Vagina (tissue), 2 donors: ENCODE measurements around the gene PHLDB2. TPM values are rescaled to one million over a fixed set of nuclear protein-coding genes. Genes with fewer than 3 reads are reported as not detected.

Experiments used
- DNase-seq, 2 donors: peaks; one replicate each; pipeline ENCODE4 v3.0.0-alpha.2; 2017; ENCODE audit errors: extremely low spot score in 2 of 2
- H3K27ac ChIP-seq: fragments of 200-600 bp; sonication (generic); one replicate; pipeline ENCODE4 v1.5.1; 2019
- H3K27me3 ChIP-seq: fragments of 200-600 bp; sonication (generic); one replicate; pipeline ENCODE4 v1.5.1; 2019
- H3K36me3 ChIP-seq, 2 donors: fragments of 200-600 bp; sonication (generic); one replicate each; pipeline ENCODE4 v1.5.1; 2017 to 2019
- H3K4me1 ChIP-seq: fragments of 200-600 bp; sonication (generic); one replicate; pipeline ENCODE4 v1.5.1; 2019
- H3K4me3 ChIP-seq, 2 donors: fragments of 200-600 bp; sonication (generic); 1 replicate in 1 of 2; 2 replicates in 1 of 2; pipeline ENCODE4 v1.5.1; 2016 to 2019
- H3K9me3 ChIP-seq: fragments of 200-600 bp; sonication (generic); one replicate; pipeline ENCODE4 v1.5.1; 2019
- POLR2A ChIP-seq, 2 donors: fragments of 450-650 bp; IDR thresholded peaks; one replicate each; pipeline ENCODE4 v1.6.1; 2017; ENCODE audit warnings: antibody characterized with exemption in 2 of 2, mild to moderate bottlenecking in 2 of 2, moderate library complexity in 2 of 2
- POLR2AphosphoS5 ChIP-seq, 2 donors: sonication (generic); formaldehyde crosslinking; IDR thresholded peaks; one replicate each; pipeline ENCODE4 v1.9.0; 2017; ENCODE audit warnings: antibody characterized with exemption in 2 of 2, mild to moderate bottlenecking in 2 of 2, low read depth in 1 of 2; ENCODE audit not compliant: insufficient read depth in 1 of 2
- intact Hi-C: fragments of 100-400 bp; cut with DNase I; formaldehyde crosslinking; loops from one replicate; pipeline ENCODE4 v1.15.1; 2023
- total RNA-seq: library from RNA; depleted of rRNA; stranded (reverse); fragments of >200 nt; gene quantifications from one replicate; pipeline ENCODE4 v1.2.3, GENCODE V29; 2016
- TF ChIP-seq, protein P1 (sequence below), 3 experiments: fragments of 450-650 bp in 2 of 3; fragments of 200-600 bp in 1 of 3; sonication (generic) in 1 of 3; IDR thresholded peaks; one replicate each; pipeline ENCODE4 v1.5.1; 2017 to 2019; ENCODE audit warnings: antibody characterized with exemption in 3 of 3, mild to moderate bottlenecking in 2 of 3, moderate library complexity in 2 of 3

PHLDB2 gene
- total RNA-seq, 1 donor from 2014 or later, result 66.8 TPM

DNA sequence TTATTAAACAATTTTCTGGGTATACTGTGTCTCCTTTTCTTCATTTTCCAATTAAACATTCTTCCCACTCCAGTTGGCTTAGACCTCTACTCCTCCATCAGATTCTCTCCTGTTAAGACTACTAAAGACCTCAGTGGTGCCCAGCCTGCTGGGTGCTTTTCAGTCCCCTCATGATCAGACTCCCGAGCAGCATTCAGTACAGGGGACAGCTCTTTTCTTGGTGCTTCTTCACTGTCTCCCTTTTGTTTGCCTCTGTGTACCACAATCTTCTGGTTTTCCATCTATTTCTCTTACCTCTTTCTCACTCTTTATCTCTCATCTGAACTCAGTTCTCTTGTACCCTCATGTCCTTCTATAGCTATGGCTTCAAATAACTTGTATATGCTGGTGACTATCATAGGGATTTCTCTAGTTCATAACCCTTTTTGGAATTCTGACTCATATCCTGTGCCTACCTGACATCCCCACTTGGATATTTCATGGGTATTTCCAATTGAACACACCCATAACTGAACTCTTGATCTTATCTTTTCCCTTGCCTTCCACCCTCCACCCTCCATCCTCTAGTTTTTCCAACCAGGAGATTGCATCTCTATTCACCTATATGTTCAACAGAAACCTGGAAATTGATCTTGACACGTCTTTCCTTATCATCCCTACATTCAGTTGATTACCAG lies 64.2 kb downstream of the PHLDB2 start:
- Histone ChIP-seq H3K4me1 (peaks cover 9% of the 10 kb centered on the region), H3K4me3 (no peak overlapping the region), H3K27me3 (no peaks in the 10 kb centered on the region), H3K9me3 (no peaks in the 10 kb centered on the region), H3K36me3 (peaks cover 0 to 33% of the 10 kb centered on the region in 2 donors), H3K27ac (no peak overlapping the region)
- TF ChIP-seq POLR2A (IDR thresholded peaks at IDR 0.05) (no peak), POLR2AphosphoS5 (IDR thresholded peaks at IDR 0.05; ENCODE audit: insufficient read depth in 1 of 2, low read depth in 1 of 2) (no peak)
- TF ChIP-seq, protein P1, sequence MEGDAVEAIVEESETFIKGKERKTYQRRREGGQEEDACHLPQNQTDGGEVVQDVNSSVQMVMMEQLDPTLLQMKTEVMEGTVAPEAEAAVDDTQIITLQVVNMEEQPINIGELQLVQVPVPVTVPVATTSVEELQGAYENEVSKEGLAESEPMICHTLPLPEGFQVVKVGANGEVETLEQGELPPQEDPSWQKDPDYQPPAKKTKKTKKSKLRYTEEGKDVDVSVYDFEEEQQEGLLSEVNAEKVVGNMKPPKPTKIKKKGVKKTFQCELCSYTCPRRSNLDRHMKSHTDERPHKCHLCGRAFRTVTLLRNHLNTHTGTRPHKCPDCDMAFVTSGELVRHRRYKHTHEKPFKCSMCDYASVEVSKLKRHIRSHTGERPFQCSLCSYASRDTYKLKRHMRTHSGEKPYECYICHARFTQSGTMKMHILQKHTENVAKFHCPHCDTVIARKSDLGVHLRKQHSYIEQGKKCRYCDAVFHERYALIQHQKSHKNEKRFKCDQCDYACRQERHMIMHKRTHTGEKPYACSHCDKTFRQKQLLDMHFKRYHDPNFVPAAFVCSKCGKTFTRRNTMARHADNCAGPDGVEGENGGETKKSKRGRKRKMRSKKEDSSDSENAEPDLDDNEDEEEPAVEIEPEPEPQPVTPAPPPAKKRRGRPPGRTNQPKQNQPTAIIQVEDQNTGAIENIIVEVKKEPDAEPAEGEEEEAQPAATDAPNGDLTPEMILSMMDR (IDR thresholded peaks at IDR 0.05), result no peak
- no peak for DNase-seq
- intact Hi-C loops, result no loop called here

DNA sequence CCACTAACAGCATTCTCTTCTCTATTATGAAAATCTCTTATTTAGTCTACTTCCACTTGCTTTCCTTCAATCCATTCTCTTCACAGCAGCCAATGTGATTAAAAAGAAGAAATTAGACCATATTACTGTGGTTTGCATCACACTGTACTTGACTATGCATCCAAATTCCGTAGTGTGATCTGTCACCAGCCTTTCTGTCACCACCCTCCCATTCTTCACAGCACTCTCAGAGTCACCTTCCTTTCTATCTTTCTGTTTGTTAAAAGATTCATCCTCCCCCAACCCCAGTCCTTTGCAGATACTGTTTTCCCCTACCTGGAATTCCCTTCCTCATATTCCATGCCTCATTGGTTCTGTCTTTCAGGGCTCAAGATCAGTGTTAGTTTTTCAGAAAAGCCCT lies 64.7 kb downstream of the PHLDB2 start:
- no peak overlapping the region for H3K4me3 ChIP-seq
- no peaks in the 10 kb centered on the region for H3K9me3 ChIP-seq
- DNase-seq, result no peak
- peaks cover 9% of the 10 kb centered on the region for H3K4me1 ChIP-seq
- peaks cover 0 to 27% of the 10 kb centered on the region in 2 donors for H3K36me3 ChIP-seq
- intact Hi-C loops, result no loop called here
- no peak overlapping the region for H3K27ac ChIP-seq
- H3K27me3 ChIP-seq, result no peaks in the 10 kb centered on the region
- no peak for TF ChIP-seq POLR2AphosphoS5 (IDR thresholded peaks at IDR 0.05; ENCODE audit: insufficient read depth in 1 of 2, low read depth in 1 of 2)
- TF ChIP-seq, protein P1 (IDR thresholded peaks at IDR 0.05), result no peak
- no peak for TF ChIP-seq POLR2A (IDR thresholded peaks at IDR 0.05)

DNA sequence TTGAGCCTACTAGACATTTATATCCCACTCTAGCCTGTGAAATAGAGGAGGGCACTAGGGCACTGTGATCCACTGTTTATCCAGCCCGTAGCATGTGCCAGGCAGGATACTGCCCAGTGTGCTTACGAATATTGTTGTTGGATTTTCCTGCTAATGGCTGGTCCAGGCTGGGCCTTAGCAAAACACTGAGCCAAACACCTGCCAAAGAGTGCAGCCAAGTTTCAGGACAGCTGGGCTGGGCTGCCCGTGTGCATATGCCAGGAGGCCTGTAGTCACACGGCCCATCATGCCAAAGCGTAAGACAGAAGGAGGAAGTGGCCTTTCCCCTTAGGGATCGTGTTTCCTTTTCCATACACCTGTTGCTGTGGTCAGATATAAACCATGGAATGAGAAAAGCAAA lies 65.2 kb downstream of the PHLDB2 start:
- TF ChIP-seq, protein P1 (IDR thresholded peaks at IDR 0.05), result no peak
- peak; percentile 74 to 83 for TF ChIP-seq POLR2AphosphoS5 (IDR thresholded peaks at IDR 0.05; ENCODE audit: insufficient read depth in 1 of 2, low read depth in 1 of 2)
- Histone ChIP-seq H3K27ac (no peak overlapping the region), H3K4me3 (no peak overlapping the region), H3K36me3 (peaks cover 0 to 23% of the 10 kb centered on the region in 2 donors), H3K27me3 (no peaks in the 10 kb centered on the region), H3K9me3 (no peaks in the 10 kb centered on the region), H3K4me1 (peaks cover 9% of the 10 kb centered on the region)
- DNase-seq, result no peak
- intact Hi-C loops, result no loop called here

DNA sequence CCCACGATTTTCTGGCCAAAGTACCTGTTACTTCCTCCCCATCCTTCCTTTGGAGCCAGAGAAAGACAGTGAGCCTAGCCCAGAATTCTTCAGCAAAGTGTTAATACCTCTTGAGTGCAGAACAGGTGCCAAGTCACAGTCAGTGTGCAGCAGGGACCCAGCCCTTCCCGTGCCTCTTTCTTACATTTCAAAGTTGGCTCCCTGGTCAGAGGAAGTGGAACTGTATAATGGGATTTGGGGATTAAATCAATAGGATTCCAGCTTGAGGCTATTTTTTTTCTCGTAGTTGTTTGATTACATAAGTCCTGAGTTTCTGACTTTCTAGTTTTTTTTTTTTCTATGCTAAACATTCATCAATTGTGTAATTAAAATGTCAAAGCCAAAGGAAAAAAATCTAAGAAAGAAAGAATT lies 67.2 kb downstream of the PHLDB2 start:
- no peak for DNase-seq

DNA sequence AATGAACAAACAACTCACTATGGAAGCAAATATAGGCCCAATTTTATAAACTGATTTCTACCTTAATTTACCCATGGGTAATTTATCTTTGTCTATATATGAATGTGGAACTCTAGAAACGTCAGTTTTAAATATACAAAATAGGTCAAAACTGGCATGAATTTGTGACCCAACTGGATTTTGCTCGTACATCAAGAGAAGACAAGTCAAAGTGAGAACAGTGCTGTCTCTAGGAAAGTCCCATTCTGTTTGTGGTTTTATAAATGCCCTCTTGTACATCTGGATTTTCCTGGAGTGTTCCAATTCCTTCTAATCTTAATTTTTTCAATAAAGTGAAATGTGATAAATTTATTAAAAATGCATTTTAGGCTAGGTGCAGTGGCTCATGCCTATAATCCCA lies 69.5 kb downstream of the PHLDB2 start:
- TF ChIP-seq POLR2A (IDR thresholded peaks at IDR 0.05) (no peak), POLR2AphosphoS5 (IDR thresholded peaks at IDR 0.05; ENCODE audit: insufficient read depth in 1 of 2, low read depth in 1 of 2) (no peak)
- TF ChIP-seq, protein P1 (IDR thresholded peaks at IDR 0.05), result no peak
- intact Hi-C loops, result no loop called here

More for the DNA sequence above, 67.2 kb downstream of the PHLDB2 start:
- Histone ChIP-seq H3K9me3 (no peaks in the 10 kb centered on the region), H3K36me3 (peaks cover 0 to 8% of the 10 kb centered on the region in 2 donors), H3K4me3 (no peak overlapping the region), H3K4me1 (peaks cover 9% of the 10 kb centered on the region), H3K27ac (no peak overlapping the region), H3K27me3 (no peaks in the 10 kb centered on the region)
- intact Hi-C loops, result no loop called here
- TF ChIP-seq, protein P1 (IDR thresholded peaks at IDR 0.05), result no peak
- TF ChIP-seq POLR2A (IDR thresholded peaks at IDR 0.05) (no peak), POLR2AphosphoS5 (IDR thresholded peaks at IDR 0.05; ENCODE audit: insufficient read depth in 1 of 2, low read depth in 1 of 2) (no peak)

More for the DNA sequence above, 69.5 kb downstream of the PHLDB2 start:
- Histone ChIP-seq H3K27me3 (no peaks in the 10 kb centered on the region), H3K4me3 (no peak overlapping the region), H3K9me3 (no peaks in the 10 kb centered on the region), H3K4me1 (peaks cover 8% of the 10 kb centered on the region), H3K27ac (no peak overlapping the region), H3K36me3 (no peaks in the 10 kb centered on the region)
- DNase-seq, result no peak
